ENCODE results near the gene PLK5. TPM values are rescaled to one million over a fixed set of nuclear protein-coding genes. Genes with fewer than 3 reads are reported as not detected.
"Not testable (repeated sequence)": the region's sequence is repeated elsewhere in the genome, so short reads cannot be mapped to it uniquely, and the experiment has no call there.

PLK5 gene, protein sequence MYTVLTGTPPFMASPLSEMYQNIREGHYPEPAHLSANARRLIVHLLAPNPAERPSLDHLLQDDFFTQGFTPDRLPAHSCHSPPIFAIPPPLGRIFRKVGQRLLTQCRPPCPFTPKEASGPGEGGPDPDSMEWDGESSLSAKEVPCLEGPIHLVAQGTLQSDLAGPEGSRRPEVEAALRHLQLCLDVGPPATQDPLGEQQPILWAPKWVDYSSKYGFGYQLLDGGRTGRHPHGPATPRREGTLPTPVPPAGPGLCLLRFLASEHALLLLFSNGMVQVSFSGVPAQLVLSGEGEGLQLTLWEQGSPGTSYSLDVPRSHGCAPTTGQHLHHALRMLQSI
- polyA plus RNA-seq (ENCODE audit: insufficient read length in 12 of 12), result under 1 TPM in 7 of 12 donors, not detected in 5; 0.17 to 0.78 (median 0.24) TPM
- long read RNA-seq, donor 1, result 0 reads
- long read RNA-seq, donor 2, result 0 reads
- long read RNA-seq, donor 3, result 0 reads
- long read RNA-seq, donor 4, result 0 reads
- long read RNA-seq, donor 5, result 0 reads
- long read RNA-seq, donor 6, result 0 reads
- long read RNA-seq, donor 7, result 0 reads
- long read RNA-seq, donor 8, result 0 reads
- long read RNA-seq, donor 9, result 0 reads
- long read RNA-seq, donor 10, result 0 reads
- long read RNA-seq, donor 11, result 0 reads

DNA sequence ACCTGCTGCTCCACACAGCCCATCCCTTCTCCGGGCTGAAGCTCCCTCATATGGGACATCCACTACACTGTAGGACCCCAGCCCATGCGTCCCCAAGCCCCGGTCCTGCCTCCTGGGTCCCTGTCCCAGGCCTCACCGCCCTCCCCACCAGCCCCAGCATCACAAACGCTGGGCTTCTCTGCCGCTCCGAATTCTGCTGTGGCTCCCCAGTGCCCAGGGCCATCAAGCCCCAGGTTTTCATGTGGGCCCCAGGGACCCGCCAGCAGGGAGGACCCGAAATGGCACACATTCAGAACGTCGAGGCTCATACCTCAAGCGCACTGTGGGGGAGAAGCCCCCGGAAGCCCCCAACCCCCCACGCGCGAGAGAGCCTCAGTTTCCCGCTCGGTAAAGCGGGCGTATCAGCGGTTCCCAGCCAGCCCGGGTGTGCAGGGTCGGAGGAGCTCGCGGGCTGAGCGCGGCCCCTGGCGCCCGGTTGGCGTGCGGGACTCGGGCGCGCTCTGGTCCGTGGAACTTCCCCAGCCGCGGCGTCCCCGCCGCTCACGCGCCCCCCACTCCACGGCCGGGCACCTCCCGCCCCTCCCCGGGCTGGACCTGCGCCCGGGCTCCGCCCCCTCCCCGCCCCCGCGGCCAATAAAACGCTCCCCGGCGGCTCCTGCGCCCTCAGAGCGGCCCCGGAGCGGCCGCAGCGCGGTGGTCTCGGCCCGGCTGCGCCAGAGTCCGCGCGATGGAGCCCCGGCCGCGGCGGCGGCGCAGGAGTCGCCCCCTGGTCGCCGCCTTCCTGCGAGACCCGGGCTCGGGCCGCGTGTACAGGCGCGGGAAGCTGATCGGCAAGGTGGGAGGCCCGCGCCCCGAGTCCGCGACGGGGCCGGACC lies at the start of gene PLK5:
TSS of gene PLK5 (plus strand) at position 666 of the 875 bp plus-strand sequence. CDS start 2,920 bp downstream, outside the sequence.
- no peak for DNase-seq

DNA sequence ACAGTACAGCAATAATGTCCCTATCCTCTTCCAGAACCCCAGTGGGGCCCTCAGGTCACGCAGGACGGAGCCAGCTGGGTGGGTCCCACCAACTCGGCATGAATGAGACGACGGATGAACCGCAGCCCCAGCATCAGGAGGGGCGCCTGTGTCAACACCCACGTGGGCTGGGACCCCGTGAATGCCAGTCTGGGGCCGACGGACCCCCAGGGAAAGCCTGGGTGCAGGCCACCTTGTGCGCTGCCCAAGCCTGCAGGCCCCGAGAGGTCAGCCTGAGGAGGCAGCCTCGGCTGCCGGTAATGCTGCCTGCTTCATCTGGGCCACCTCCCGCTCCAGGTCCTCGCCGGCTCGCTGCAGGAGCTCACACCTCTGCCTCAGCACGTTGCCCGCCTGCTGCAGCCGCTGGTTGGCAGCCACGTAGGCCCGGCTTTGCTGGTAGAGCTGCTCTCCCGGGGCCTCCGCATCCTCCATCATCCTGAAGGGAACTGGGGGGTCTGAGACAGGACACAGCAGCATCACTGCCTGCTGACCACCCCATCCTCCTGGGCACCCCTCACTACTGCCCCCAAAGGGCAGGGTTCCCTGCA lies 49.0 kb upstream of the PLK5 start:
- DNase-seq, result no peak

DNA sequence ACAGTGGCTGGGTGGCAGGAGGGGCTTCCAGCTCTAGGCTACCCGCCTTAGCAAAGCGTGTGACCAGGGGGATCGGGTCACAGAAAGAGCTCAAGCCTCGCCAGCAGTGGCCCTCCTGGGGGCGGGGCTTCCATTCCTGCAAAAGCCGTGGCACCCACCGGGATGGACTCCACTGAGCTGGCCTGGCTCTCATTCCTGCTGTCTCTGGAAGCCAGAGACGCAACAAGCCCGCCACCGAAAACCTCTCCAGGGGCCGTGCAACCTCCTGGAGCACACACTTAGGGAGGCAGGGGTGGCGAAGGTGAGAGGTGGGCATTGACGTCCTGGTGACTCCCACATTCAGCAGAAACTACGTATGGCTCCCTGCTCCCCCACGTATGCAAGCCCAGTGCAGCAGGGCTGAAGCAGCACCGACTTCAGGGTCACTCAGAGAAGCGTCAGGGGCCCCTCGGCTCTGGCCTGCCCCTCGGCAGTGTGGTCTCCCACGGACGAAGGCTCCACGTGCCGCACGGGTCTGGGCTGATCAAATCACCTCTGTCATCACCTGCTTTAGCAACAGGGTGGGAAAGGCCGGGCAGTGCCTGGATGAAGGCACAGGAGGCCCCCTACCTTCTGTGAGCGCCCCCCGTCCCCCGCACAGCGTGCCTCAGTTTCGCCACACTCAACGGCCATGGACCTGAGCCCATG lies 48.0 kb upstream of the PLK5 start:
- no peak for DNase-seq

DNA sequence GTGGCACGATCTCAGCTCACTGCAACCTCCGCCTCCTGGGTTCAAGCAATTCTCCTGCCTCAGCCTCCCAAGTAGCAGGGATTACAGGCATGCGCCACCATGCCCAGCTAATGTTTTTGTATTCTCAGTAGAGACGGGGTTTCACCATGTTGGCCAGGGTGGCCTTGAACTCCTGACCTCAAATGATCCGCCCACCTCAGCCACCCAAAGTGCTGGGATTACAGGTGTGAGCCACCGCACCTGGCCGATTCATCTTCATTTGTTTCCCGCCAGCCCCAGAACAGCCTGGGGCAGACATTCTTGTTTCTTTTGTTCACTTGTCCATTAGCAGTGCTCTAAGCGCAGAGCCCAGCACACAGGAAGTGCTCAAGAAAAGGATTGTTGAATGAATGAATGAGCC lies 46.8 kb upstream of the PLK5 start:
- not testable (repeated sequence) for DNase-seq

DNA sequence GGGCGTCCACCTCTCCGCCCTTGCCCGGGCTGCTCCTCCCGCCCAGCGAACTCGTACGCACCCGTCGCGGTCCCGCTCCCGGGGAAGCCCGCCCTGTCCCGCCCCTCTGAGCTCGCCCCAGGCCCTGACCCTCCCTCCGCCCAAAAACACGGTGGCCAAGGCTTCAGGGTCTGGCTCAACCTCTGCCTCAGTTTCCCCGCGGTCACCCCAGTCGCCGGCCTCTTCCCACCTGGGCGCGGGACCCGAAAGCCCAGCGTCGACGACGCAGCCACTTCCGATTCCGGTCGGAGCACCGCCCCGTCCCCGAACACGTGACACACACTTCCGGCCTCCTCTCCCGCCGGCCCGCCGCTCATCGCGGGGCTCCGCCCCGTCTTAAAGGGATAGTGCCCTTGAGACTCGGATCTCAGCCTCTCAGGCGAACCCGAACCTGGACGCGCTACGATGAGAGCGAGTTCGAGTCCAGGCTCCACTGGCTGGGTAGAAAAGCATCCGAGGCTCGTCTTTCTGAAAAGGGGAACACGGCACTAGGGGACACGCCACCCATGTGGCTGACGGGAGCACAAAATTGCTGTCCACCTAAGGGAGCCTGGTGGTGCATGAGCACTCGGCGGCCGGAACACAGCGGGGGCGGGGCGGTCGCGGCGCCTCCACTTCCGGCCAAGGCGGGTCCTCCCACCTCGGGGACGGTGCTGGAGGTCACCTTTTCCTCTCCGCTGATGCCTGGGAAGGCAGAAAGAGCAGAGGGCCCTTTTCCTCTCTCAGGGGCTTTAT lies 44.8 kb upstream of the PLK5 start, which contains the start of gene C19orf25:
TSS of gene C19orf25 (minus strand) at position 282 of the 774 bp plus-strand sequence. CDS start 312 bp downstream, outside the sequence.
- peak; percentile 95 for DNase-seq

DNA sequence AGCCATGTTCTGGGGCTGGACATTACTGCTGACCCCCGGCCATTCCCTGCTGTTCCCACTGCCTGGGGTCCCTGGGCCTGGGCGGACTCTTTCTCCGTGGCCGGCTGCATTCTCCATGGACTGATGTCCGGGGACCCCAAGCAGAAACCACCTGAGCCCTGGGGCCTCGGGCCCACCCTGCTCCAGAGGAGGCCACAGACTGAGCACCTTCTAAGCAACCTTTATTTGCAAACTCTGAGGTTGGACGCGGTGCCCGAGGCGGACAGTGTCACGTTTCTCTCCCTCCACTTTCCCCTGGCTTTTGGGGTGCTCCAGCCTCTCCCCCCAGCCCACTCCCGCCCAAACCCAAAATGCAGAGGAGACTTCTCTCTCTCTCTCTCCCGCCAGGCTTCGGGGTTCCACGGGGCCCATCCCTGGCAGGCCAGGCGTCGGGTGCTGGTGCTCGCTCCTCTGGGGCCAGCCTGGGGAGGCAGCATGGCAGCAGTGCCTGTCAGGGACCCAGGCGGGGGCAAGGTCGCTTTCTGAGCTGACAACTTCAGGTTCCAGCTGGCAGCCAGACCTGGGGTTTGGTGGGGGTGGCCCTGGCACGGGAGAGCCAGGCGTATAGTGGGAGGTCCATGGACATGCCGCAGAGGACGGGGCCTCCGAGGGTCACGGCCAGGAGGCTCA lies 42.5 kb upstream of the PLK5 start:
- DNase-seq, result no peak

DNA sequence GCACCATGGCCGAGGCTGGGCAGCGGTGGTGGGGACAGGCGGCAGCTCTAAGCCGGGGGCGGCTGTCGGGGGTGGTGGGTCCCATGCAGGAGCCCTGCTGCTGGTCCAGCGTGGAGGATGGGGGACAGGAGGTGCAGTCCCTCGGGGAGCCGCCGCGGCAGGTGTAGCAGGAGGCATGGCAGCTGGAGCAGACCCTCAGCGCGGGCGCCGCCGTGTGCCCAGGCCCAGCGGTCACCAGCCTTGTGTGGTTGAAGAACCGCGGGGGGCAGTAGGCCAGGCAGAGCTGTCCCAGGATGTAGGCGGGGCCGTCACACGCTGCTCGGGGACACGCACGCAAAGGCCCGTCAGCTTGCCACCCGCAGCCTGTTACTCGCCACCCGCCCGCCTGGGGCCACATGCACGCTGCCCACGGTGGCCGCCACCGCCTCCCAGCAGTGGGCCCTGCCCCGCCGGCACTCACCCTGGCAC lies 42.0 kb upstream of the PLK5 start:
- DNase-seq, result no peak

DNA sequence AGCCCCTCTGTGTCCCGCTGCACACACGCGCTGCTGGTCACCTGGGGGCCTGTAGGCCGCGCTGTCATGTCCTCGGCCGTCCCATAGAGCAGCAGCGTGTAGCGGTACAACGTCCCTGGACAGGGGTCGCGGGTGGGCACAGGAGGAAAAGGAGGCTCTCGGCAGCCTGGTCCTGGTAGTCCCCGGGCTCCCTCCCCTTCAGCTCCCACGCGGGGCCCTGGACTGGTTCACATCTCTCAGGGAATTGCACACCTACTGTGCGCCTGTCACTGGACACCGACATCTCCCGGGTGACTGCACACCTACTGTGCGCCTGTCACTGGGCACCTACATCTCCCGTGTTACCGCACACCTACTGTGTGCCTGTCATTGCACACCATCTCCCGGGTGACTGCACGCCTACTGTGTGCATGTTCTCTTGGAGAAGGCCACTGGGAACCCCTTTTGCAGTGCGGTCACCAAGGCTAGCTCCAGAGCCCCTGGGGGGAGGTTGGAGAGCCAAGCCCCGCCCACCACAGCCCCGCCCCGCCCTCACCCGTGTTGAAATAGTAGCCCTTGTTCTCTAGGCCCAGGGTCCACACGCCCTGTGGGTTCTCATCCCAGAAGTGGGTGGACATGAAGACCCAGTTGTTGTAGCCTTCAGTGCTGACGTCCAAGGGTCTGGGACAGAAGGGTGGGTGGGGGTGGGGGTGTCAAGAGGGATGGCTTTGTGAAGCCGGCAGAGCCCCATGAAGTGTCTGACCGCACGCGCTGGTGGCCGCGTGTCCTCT lies 41.3 kb upstream of the PLK5 start:
- no peak for DNase-seq

DNA sequence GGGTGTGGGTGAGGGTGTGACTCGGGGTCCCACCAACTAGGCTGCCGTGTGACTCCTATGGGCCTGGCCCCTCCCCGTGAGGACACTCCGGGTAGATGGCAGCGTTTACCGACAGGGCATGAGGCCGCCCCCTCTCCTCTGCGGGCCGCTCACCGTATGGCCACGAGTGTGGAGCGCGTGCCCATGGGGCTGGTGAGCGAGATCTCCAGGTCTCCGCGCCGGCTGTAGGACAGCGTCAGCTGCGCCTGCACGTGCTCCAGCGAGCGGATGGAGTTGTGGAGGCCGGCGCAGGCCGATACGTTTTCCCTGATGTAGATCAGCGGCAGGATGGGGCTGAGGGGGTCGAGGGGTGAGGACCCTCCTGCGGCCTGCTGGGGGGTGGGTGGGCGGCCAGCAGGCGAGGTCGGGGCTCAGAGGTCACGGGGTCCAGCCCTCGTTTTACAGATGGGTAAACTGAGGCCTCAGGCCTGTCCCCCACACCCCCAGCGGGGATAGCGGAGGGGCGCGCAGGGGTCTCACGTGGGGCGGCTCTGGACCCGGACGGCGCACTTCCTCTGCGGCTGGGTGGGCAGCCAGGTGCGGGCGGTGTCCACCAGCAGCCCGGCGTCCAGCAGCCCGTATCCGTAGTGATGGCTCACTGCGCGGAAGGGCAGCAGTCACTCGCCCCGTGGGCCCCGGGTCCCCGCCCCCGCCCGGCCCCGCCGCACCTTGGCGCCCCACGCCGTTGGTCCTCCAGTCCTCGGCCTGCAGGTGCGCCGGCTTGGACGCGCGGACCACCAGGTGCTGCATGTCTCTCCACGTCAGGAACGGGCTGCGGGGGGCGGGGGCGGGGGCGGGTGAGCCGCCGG lies 40.5 kb upstream of the PLK5 start:
- DNase-seq, result no peak

DNA sequence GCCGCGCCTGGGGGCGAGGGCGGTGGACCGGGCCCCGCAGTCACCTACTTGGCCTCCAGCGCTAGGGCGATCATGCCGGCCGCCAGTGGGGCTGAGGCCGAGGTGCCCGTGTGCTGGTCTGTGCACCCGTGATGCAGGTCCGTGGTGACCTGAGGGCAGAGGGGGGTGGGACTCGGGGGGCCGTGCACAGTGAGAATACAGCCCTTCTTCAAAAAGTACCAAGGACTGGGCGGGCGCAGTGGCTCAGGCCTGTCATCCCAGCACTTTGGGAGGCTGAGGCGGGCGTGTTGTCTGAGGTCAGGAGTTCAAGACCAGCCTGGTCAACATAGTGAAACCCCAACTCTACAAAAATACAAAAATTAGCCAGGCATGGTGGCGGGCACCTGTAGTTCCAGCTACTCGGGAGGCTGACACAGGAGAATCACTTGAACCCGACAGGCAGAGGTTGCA lies 39.9 kb upstream of the PLK5 start:
- DNase-seq, result no peak

DNA sequence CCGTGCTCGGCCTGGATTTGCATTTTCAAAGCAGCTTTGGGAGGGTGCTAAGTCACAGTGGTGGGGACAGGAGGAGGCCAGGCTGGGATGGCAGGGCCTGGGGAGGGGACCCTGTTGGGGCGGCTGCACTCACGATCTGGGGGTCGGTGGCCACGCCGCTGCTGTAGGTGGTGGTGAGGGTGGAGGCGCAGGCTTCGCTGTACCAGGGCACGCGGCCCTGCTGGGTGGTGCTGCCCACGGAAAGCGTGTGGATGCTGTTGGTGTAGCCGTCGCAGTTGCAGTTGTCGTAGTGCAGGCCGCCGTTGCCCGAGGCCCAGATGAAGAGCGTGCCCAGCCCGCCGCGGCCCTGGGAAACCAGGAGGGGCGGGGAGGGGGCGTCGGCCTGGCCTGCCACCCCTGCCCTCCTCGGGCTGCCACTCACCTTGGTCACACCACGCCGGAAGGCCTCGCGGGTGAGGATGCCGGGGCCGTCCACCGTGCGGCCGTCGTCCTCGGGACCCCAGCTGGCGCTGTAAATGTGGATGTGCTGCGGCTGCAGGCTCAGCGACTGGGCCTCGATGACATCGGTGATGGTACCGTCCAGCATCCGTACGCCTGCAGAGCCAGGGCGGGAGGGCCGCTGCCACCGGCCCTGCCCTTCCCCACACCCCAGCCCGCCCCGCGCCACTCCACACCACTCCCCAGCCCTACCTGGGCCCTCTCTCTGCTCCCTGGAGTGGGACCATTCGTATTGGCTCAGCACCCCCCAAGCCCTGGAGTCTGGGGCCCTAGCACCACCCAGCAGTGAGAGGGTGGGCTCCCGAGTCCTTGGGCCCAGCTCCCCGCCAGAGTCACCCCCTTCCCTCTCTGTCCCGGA lies 36.9 kb upstream of the PLK5 start:
- no peak for DNase-seq

DNA sequence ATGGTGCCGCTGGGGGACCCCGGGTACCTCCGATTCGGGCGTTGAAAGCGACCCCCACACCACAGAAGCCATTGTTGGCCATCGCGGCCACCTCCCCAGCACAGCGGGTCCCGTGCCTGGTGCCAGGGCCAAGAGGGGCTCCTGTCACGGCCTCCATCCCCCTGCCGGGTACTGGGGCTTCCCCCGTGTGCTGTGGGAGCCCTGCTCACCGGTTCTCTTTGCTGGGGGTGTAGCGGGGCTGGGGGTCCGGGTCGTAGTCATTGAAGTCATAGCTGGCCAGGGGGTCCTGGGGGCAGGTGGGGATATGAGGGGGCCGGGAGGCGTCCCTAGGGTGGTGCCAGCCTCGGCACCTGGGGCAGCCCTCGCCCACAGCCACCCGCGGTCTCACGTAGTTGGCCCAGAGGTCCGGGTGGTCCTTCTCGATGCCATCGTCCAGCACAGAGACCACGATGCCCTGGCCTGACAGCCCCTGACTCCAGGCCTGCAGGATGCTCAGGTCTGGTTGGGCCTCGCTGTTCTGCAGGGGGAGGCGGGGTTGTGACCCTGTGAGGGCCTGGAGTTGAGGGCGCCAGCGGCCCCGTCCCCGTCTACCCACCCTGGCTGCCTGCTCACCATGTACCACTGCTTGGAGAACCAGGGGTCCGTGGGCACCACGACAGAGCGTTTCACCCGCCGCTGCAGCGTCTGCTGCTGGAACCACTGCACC lies 36.1 kb upstream of the PLK5 start:
- DNase-seq, result no peak

DNA sequence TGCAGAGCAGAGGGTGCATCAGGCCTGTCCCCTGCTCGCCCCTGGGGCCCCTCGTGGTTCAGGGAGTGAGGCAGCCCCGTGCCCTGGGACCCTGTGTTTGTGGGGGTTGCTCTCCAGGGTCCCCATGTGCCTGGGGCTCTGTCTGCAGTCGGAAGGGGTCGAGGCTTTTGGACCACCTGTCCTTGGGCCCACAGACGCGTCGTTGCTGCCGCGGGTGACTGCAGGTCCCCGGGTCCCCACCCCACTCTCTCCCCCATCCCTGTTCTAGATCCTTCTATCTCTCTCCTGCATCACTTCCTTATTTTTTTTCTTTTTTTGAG lies 35.6 kb upstream of the PLK5 start:
- DNase-seq, result no peak

DNA sequence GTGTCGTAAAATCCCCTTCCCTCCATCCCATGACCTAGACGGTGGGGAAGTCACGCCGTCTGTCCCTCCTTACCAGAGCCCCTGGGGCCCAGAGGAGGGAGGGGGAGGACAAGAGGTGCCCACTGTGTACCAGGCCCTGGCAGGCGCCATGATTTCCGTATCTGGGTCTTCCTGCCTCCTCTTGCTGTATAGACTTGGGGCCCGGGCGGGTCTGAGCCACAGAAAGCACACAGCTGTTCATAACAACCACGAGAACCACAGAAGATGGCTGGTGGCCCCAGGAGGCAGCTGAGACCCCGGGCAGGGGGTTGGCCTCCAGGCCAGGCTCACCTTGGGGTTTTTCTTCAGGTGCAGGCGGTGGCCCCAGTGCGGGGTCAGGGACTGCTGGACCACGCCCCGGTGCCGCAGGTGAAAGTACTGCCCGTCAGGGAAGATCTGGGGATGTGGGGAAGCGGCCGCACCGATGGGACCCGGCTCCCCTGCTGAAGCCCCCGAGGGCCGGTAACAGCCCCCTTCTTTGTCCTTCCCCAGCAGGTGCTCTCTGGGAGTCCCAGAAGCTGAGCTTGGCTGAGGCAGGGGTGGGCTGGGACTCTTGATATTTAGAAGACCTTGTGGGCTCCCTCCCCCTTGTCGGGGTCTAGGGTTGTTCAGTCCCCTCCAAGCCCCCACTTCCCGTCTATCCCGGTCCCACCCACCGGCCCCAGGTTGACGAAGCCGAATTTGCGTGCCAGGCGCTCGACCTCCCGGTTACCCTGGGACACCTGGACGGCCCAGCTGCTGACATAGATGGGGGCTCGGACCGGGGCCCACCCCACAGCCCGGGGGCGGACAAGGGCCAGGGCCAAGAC lies 34.2 kb upstream of the PLK5 start:
- no peak for DNase-seq

Data from muscle of arm (tissue), 14 donors.